ENCODE results near the gene MLXIP. TPM values are rescaled to one million over a fixed set of nuclear protein-coding genes. Genes with fewer than 3 reads are reported as not detected.

MLXIP gene
- total and polyA plus RNA-seq, 2 of the 13 experiments (the other 11 are each of a cell fraction or from before 2014, with no cell fraction given), result 5.3 to 6.7 TPM

- intact Hi-C loops (cut with micrococcal nuclease; ENCODE audit: unreplicated experiment) (no loop called here), in situ Hi-C loops (cut with HindIII; ENCODE audit: extremely low pct_ligation_motif_present, low pct_unique_long_range_greater_than_20kb) (no loop called here)
- peak overlapping the region in 1 of 3 experiments; percentile 24; a peak in 2 of 6 replicates for H3K4me3 ChIP-seq (replicated peaks in 1 of 3; ENCODE audit: insufficient read depth in 1 of 3, low read depth in 2 of 3, low read length in 3 of 3)
- H4K20me1 ChIP-seq (ENCODE audit: insufficient read depth, low read length), result no peaks in the 10 kb centered on the region
- 22% methylated on average over 9 of the region's 10 CpGs for WGBS (ENCODE audit: low lambda C conversion rate)
- DNase-seq (ENCODE audit: low spot score), result peak; percentile 22
- H3K27me3 ChIP-seq (ENCODE audit: control insufficient read depth in 1 of 2, insufficient read depth in 2 of 2, low read length in 2 of 2), result peaks cover 0 to 10% of the 10 kb centered on the region in 2 experiments; a peak in 1 of 5 replicates
- CTCF ChIA-PET (ENCODE audit: low intra/inter-chr PET ratio, low total read pairs), result no interaction called here
- ATAC-seq, result peak; percentile 66
- H3K4me1 ChIP-seq (ENCODE audit: insufficient read depth, low read length), result peaks cover 29% of the 10 kb centered on the region
- BruUV-seq (replicated peaks), result no TSS peak
- POLR2A ChIA-PET, result interaction anchor here (0.6 kb wide), 1 partner anchor 104 kb away, joined by 3 read pairs; no protein-coding TSS in a partner anchor
- TF ChIP-seq CREM (IDR thresholded peaks at IDR 0.05) (0 out of 2 replicates have a peak, but pooled peaks have one; percentile 24), CREM (CRISPR knock-in tag; IDR thresholded peaks at IDR 0.05) (no peak), ZNF878 (CRISPR knock-in tag; IDR thresholded peaks at IDR 0.05) (no peak), SOX13 (IDR thresholded peaks at IDR 0.05) (peak; percentile 48; the same call in 1 of the 2 replicates), SOX13 (CRISPR knock-in tag; conservative IDR thresholded peaks at IDR 0.05 in 1 of 2, IDR thresholded peaks at IDR 0.05 in 1 of 2) (peak in 1 of 2 experiments; percentile 62; a peak in 2 of 4 replicates), SOX5 (CRISPR knock-in tag; IDR thresholded peaks at IDR 0.05; ENCODE audit: borderline replicate concordance) (peak; percentile 43; the same call in 1 of the 2 replicates), NR2F6 (IDR thresholded peaks at IDR 0.05) (0 out of 2 replicates have a peak, but pooled peaks have one; percentile 23), NR2F6 (CRISPR knock-in tag; IDR thresholded peaks at IDR 0.05) (no peak), TCF7 (IDR thresholded peaks at IDR 0.05; ENCODE audit: low read depth) (peak; percentile 26; the same call in 1 of the 2 replicates), JUND (CRISPR knock-in tag; IDR thresholded peaks at IDR 0.05) (no peak), ONECUT2 (CRISPR knock-in tag; IDR thresholded peaks at IDR 0.05) (no peak), ZEB1 (IDR thresholded peaks at IDR 0.05; ENCODE audit: insufficient replicate concordance, low read depth) (no peak), NCOA2 (CRISPR knock-in tag; IDR thresholded peaks at IDR 0.05) (no peak)
- H2AFZ ChIP-seq (ENCODE audit: low read length), result no peak overlapping the region
- H3K4me2 ChIP-seq (ENCODE audit: low read depth, low read length), result peak overlapping the region; percentile 52
- H3K36me3 ChIP-seq (replicated peaks in 1 of 2; ENCODE audit: control insufficient read depth in 1 of 2, insufficient read depth in 2 of 2, low read length in 2 of 2), result no peaks in the 10 kb centered on the region
- H3K27ac ChIP-seq (ENCODE audit: extremely low read length, insufficient read depth, low read length), result no peak overlapping the region
- no peak for FAIRE-seq
- H3K79me2 ChIP-seq (ENCODE audit: insufficient read depth, low read length), result no peaks in the 10 kb centered on the region
- no peaks in the 10 kb centered on the region for H3K9me3 ChIP-seq (ENCODE audit: low read length)
- H3K9ac ChIP-seq (ENCODE audit: insufficient read depth, low read depth, low read length), result no peak overlapping the region
Observed at GRCh38 chr12:122167356-122167925, 88.9 kb downstream of the MLXIP start.
